ENCODE measurements around the gene SLC22A2.

- no peak for TF ChIP-seq CTCF (IDR thresholded peaks at IDR 0.05; ENCODE audit: insufficient read depth, low read length, poor library complexity, severe bottlenecking)
- no peak for TF ChIP-seq EZH2phosphoT487 (conservative IDR thresholded peaks at IDR 0.05; ENCODE audit: low read length)
These were observed 77.9 kb downstream of the SLC22A2 start for GRCh38 chr6:160180706-160181105.

Measured in SU-DHL-6 (cell line).